ENCODE data around the gene MAP3K19. TPM values are rescaled to one million over a fixed set of nuclear protein-coding genes. Genes with fewer than 3 reads are reported as not detected.

Gene MAP3K19
- total RNA-seq, 1 experiment from 2014 or later: not detected

GRCh38 chr2:135095591-135095990 lies 48.3 kb upstream of the MAP3K19 start:
- Histone ChIP-seq H3K4me3 (replicated peaks in 1 of 2; ENCODE audit: low read depth in 1 of 2, low read length in 2 of 2) (no peak overlapping the region), H3K27me3 (ENCODE audit: insufficient read depth, low read length) (no peaks in the 10 kb centered on the region), H3K36me3 (ENCODE audit: control insufficient read depth in 1 of 2, insufficient read depth in 2 of 2, low read length in 2 of 2) (no peaks in the 10 kb centered on the region), H2AFZ (ENCODE audit: low read depth, low read length, poor library complexity, severe bottlenecking) (no peak overlapping the region), H3K4me2 (ENCODE audit: low read length) (no peak overlapping the region), H3K4me1 (ENCODE audit: control insufficient read depth in 1 of 2, insufficient read depth in 2 of 2, low read length in 2 of 2) (no peaks in the 10 kb centered on the region), H3K9me2 (ENCODE audit: insufficient read depth) (no peaks in the 10 kb centered on the region), H4K20me1 (ENCODE audit: insufficient read depth) (no peaks in the 10 kb centered on the region), H3K9ac (ENCODE audit: low read length) (no peak overlapping the region), H3K9me3 (ENCODE audit: control insufficient read depth in 1 of 2, insufficient read depth in 1 of 2, low read depth in 1 of 2, low read length in 2 of 2) (no peaks in the 10 kb centered on the region), H3K79me2 (ENCODE audit: insufficient read depth, low read length) (no peaks in the 10 kb centered on the region), H3K27ac (ENCODE audit: low read depth, low read length) (no peak overlapping the region)
- ATAC-seq: no peak
- CTCF ChIA-PET: no interaction called here
- no peak for TF ChIP-seq EZH2phosphoT487 (IDR thresholded peaks at IDR 0.05; ENCODE audit: borderline replicate concordance)
- intact Hi-C loops (cut with micrococcal nuclease): no loop called here
- DNase-seq (ENCODE audit: low read depth, low spot score): no peak
- BruUV-seq (replicated peaks): no TSS peak
- RAD21 ChIA-PET (ENCODE audit: low non-redundant PET in 1 of 2, low total read pairs in 2 of 2, uncharacterized antibody in 2 of 2, unreplicated experiment in 2 of 2): no interaction called here
- POLR2A ChIA-PET: no interaction called here

GRCh38 chr2:135094508-135094907 lies 47.3 kb upstream of the MAP3K19 start:
- Histone ChIP-seq H3K9ac (ENCODE audit: low read length) (no peak overlapping the region), H3K9me2 (ENCODE audit: insufficient read depth) (no peaks in the 10 kb centered on the region), H3K9me3 (ENCODE audit: control insufficient read depth in 1 of 2, insufficient read depth in 1 of 2, low read depth in 1 of 2, low read length in 2 of 2) (no peaks in the 10 kb centered on the region), H3K4me1 (ENCODE audit: control insufficient read depth in 1 of 2, insufficient read depth in 2 of 2, low read length in 2 of 2) (no peaks in the 10 kb centered on the region), H3K4me3 (replicated peaks in 1 of 2; ENCODE audit: low read depth in 1 of 2, low read length in 2 of 2) (no peak overlapping the region), H2AFZ (ENCODE audit: low read depth, low read length, poor library complexity, severe bottlenecking) (no peak overlapping the region), H3K4me2 (ENCODE audit: low read length) (no peak overlapping the region), H3K27ac (ENCODE audit: low read depth, low read length) (no peak overlapping the region), H3K27me3 (ENCODE audit: insufficient read depth, low read length) (no peaks in the 10 kb centered on the region), H4K20me1 (ENCODE audit: insufficient read depth) (no peaks in the 10 kb centered on the region), H3K36me3 (ENCODE audit: control insufficient read depth in 1 of 2, insufficient read depth in 2 of 2, low read length in 2 of 2) (no peaks in the 10 kb centered on the region; a peak in 1 of 4 replicates), H3K79me2 (ENCODE audit: insufficient read depth, low read length) (no peaks in the 10 kb centered on the region; the same call in 1 of the 2 replicates)
- RAD21 ChIA-PET (ENCODE audit: low non-redundant PET in 1 of 2, low total read pairs in 2 of 2, uncharacterized antibody in 2 of 2, unreplicated experiment in 2 of 2): interaction anchor here in 1 of 2 experiments (0.6 kb wide), 1 partner anchor 647 kb away, joined by 8 read pairs; no protein-coding TSS in a partner anchor
- TF ChIP-seq POLR2AphosphoS5 (IDR thresholded peaks at IDR 0.05; ENCODE audit: low read depth, low read length) (no peak), EZH2 (IDR thresholded peaks at IDR 0.05) (no peak), ZFX (IDR thresholded peaks at IDR 0.05) (no peak), JUND (IDR thresholded peaks at IDR 0.05) (no peak), SIN3A (IDR thresholded peaks at IDR 0.05; ENCODE audit: low read depth) (no peak), EZH2phosphoT487 (IDR thresholded peaks at IDR 0.05; ENCODE audit: borderline replicate concordance) (no peak), SRF (IDR thresholded peaks at IDR 0.05; ENCODE audit: low read depth) (no peak)
- POLR2A ChIA-PET: no interaction called here
- no TSS peak for BruUV-seq (replicated peaks)
- intact Hi-C loops (cut with micrococcal nuclease): no loop called here
- CTCF ChIA-PET: no interaction called here
- DNase-seq (ENCODE audit: low read depth, low spot score) (no peak), ATAC-seq (no peak)

Data from HCT116 (cell line).